ENCODE data around the gene FCER2. TPM values are rescaled to one million over a fixed set of nuclear protein-coding genes. Genes with fewer than 3 reads are reported as not detected.
"Not testable (repeated sequence)": the region's sequence is repeated elsewhere in the genome, so short reads cannot be mapped to it uniquely, and the experiment has no call there.

Gene FCER2
- total RNA-seq, 2 experiments from 2014 or later = 0.29 to 0.31 TPM

DNA sequence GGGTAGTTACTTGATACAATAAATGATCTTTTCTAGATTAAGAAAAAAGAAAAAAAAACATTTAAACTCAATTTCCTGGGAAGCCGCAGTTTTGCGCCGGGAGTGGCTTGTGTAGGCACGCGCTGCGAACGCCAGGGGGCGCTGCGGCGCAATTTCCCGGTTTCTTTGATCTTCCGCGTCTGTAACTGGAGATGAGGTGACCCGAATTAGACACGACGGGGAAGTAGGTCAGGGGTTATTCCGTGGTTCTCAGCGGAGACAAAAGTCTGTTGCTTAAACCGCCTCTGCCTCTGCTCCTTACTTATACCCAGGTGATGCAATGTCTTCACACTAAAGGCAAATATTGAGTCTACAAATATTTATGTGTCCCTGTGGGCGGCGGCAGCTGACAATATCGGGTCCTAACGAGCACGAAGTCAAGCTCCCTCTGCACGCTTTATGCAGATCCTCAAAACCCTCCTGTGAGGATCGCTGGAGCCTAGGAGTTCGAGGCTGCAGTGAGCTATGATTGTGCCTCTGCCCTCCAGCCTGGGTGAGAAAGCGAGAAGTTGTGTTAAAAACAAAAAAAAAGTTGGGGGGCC is 49.8 kb downstream of the FCER2 start:
- DNase-seq (peak; percentile 91), ATAC-seq (peak; percentile 90)
- POLR2A ChIA-PET = interaction anchor here (0.8 to 2.7 kb wide), 2 partner anchors 22 to 147 kb away, joined by 3 to 8 read pairs; partner anchors contain the start of genes PET100 and XAB2
- Mint-ChIP-seq H3K27me3 (ENCODE audit: low read depth) (no peaks in the 10 kb centered on the region), H3K4me1 (ENCODE audit: low read depth) (peaks cover 22% of the 10 kb centered on the region), H3K36me3 (ENCODE audit: low read depth) (peaks cover 3% of the 10 kb centered on the region), H3K4me3 (peak overlapping the region; percentile 58), H3K9me3 (ENCODE audit: insufficient read depth) (no peaks in the 10 kb centered on the region), H3K27ac (peak overlapping the region; percentile 66)
- CTCF ChIA-PET = interaction anchor here (0.6 to 11.0 kb wide), 18 partner anchors 8 to 553 kb away, joined by 3 to 100 read pairs (median 4); partner anchors contain the start of genes PCP2, PET100, RETN and STXBP2

DNA sequence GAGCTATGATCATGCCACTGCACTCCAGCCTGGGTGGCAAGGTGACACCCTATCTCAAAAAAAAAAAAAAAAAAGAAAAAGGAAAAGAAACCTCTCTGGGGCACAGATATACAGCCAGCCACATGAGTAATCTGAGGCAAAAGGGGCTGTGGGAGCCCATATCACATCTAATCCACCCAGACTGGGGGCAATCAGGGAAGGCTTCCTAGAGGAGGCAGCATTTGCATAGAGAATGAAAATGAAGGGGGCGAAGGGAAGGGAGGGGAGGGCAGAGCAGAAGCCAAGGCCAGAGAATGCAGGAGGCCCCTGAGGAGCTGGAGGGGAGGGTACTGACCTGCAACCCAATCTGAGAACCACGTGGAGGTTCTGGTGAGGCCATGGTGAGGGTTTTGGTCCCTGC is 51.8 kb downstream of the FCER2 start:
- Mint-ChIP-seq H3K27ac (no peak overlapping the region), H3K36me3 (ENCODE audit: low read depth) (peaks cover 8% of the 10 kb centered on the region), H3K4me1 (ENCODE audit: low read depth) (peaks cover 12% of the 10 kb centered on the region), H3K4me3 (no peak overlapping the region), H3K27me3 (ENCODE audit: low read depth) (no peaks in the 10 kb centered on the region), H3K9me3 (ENCODE audit: insufficient read depth) (no peaks in the 10 kb centered on the region)
- DNase-seq = no peak
- CTCF ChIA-PET = interaction anchor here (3.3 to 11.0 kb wide), 2 partner anchors 12 to 31 kb away, joined by 15 to 100 read pairs; partner anchors contain the start of genes STXBP2 and TRAPPC5
- ATAC-seq = no peak
- POLR2A ChIA-PET = no interaction called here

DNA sequence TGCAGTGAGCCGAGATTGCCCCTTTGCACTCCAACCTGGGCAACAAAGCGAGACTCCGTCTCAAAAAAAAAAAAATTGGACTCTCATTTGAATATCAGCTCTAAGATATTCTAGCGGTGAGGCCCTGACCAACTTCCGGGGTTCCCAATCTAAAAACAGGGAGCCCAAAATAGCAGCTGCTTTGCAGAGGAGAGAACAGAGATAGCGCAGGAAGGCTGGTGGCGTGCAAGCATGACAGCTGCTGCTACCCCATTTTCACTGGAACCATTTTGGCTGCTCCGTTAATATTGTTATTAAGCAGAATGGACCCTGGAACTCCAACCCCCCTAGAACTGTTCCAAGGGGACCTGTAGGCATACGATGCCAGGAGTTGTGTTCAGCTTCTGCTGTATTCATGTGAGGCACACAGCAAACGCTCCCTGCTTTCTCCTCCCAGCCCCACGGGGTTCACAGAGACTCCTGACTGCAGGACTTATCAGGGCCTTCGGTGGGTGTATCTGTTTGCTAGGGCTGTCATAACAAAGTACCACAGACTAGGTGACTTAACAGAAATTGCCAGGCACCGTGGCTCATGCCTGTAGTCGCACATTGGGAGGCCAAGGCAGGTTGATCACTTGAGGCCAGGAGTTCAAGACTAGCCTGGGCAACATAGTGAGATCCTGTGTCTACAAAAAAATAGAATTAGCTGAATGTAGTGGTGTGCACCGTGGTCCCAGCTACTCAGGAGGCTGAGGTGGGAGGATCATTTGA is 53.5 kb downstream of the FCER2 start:
- Mint-ChIP-seq H3K27me3 (ENCODE audit: low read depth) (no peaks in the 10 kb centered on the region), H3K36me3 (ENCODE audit: low read depth) (peaks cover 12% of the 10 kb centered on the region), H3K27ac (no peak overlapping the region), H3K9me3 (ENCODE audit: insufficient read depth) (no peaks in the 10 kb centered on the region), H3K4me1 (ENCODE audit: low read depth) (peaks cover 12% of the 10 kb centered on the region), H3K4me3 (no peak overlapping the region)
- DNase-seq (no peak), ATAC-seq (no peak)
- ChIA-PET POLR2A (interaction anchor here (0.7 to 1.1 kb wide), 3 partner anchors 11 to 36 kb away, joined by 4 read pairs; partner anchors contain the start of gene RETN), CTCF (interaction anchor here (0.8 to 11.0 kb wide), 5 partner anchors 19 to 151 kb away, joined by 3 to 100 read pairs (median 3); partner anchors contain the start of genes PET100, TRAPPC5 and XAB2)

DNA sequence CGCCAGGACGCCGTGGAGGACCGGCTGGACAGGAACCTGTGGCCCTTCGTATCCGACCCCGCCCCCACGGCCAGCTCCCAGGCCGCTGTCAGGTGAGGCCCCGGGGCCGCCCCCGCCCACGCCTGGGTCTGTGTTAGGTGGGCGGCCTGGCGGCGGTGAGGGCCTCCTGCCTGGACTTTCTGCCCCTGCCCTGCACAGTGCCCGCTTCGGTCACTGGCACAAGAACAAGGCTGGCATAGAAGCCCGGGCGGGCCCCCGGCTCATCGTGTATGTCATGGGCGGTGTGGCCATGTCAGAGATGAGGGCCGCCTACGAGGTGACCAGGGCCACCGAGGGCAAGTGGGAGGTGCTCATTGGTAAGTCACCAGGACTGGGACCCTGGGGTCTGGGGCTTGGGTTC is 54.8 kb downstream of the FCER2 start:
- H3K36me3 Mint-ChIP-seq (ENCODE audit: low read depth) = peaks cover 19% of the 10 kb centered on the region

DNA sequence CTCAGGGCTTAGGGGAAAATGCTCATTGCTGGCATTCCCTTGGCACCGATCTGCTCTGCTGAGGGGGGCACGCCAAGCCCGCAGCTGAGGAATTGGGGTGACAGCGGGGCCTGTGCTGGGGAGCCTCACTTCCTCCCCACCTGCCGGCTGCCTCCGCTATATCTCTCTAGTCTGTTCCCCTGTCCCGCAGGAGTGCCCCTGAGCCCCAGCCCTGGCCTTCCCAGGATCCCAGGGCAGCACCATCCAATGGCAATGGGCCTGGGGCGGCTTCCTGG is 55.6 kb downstream of the FCER2 start:
- Mint-ChIP-seq H3K27ac (no peak overlapping the region), H3K4me1 (ENCODE audit: low read depth) (peaks cover 3% of the 10 kb centered on the region), H3K27me3 (ENCODE audit: low read depth) (no peaks in the 10 kb centered on the region), H3K4me3 (no peak overlapping the region), H3K9me3 (ENCODE audit: insufficient read depth) (no peaks in the 10 kb centered on the region), H3K36me3 (ENCODE audit: low read depth) (peaks cover 19% of the 10 kb centered on the region)
- DNase-seq (no peak), ATAC-seq (no peak)
- ChIA-PET CTCF (no interaction called here), POLR2A (no interaction called here)

More for the DNA sequence above, 54.8 kb downstream of the FCER2 start:
- H3K27ac Mint-ChIP-seq = no peak overlapping the region
- POLR2A ChIA-PET = no interaction called here
- no peak for ATAC-seq
- DNase-seq = no peak
- H3K9me3 Mint-ChIP-seq (ENCODE audit: insufficient read depth) = no peaks in the 10 kb centered on the region
- H3K4me1 Mint-ChIP-seq (ENCODE audit: low read depth) = peaks cover 6% of the 10 kb centered on the region
- H3K27me3 Mint-ChIP-seq (ENCODE audit: low read depth) = no peaks in the 10 kb centered on the region
- CTCF ChIA-PET = no interaction called here
- H3K4me3 Mint-ChIP-seq = no peak overlapping the region

DNA sequence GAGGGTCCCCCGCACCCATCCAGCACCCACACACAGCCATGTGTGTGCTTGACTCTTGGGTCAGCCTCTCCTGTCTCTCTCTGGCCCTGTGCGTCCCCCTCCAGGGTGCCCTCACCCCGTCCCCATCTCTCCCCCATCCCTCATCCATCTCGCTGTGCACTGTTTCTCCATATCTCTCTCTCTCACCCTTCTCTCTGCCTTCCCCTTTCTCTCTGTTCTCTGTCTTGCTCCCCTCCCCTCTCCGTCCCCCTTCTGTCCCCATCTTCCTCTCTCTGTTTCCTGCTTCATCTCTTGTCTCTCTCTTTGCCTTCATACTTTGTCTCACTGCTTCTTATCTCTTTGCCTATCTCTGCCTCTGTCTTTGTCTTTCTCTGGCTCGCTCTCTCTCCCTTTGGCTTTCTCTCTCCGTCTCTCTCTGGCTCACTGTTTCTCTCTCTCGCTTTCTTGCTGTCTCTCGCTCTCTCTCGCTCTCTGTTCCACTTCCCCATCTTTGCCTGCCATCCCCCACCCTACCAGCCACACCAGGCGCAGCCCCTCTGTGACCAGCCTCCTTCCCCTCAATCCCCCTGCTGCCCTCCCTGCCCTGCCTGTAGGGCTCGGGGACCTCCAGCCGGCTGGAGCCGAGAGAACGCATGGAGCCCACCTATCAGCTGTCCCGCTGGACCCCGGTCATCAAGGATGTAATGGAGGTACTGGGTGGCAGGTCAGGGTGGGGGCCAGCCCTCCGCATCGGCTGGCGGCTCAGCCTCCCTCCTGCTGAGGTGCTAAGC is 56.1 kb downstream of the FCER2 start:
- H3K4me3 Mint-ChIP-seq = no peak overlapping the region
- ATAC-seq = no peak
- DNase-seq = no peak
- H3K27me3 Mint-ChIP-seq (ENCODE audit: low read depth) = no peaks in the 10 kb centered on the region
- POLR2A ChIA-PET = no interaction called here
- H3K9me3 Mint-ChIP-seq (ENCODE audit: insufficient read depth) = no peaks in the 10 kb centered on the region
- H3K4me1 Mint-ChIP-seq (ENCODE audit: low read depth) = peaks cover 3% of the 10 kb centered on the region
- CTCF ChIA-PET = no interaction called here
- peak overlapping the region; percentile 4 for H3K27ac Mint-ChIP-seq
- H3K36me3 Mint-ChIP-seq (ENCODE audit: low read depth) = peaks cover 19% of the 10 kb centered on the region

DNA sequence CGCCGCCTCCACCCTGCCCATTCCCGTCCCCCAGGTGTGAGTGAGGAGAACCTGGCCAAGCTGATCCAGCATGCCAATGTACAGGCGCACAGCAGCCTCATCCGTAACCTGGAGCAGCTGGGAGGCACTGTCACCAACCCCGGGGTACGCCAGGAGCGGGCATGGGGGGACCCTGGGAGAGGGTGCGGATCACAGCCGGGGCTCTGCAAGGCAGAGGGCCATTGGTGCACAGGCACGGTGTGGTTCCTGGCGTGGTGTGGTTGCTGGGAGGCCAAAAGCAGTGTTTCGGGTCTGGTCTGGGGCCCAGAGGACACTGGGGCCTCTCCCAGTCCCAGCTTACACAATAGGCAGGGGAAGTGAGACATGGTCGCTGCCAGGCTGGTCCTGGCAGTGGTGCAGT is 56.8 kb downstream of the FCER2 start:
- Mint-ChIP-seq H3K27me3 (ENCODE audit: low read depth) (no peaks in the 10 kb centered on the region), H3K36me3 (ENCODE audit: low read depth) (peaks cover 22% of the 10 kb centered on the region), H3K4me3 (no peak overlapping the region), H3K4me1 (ENCODE audit: low read depth) (peaks cover 6% of the 10 kb centered on the region), H3K27ac (no peak overlapping the region), H3K9me3 (ENCODE audit: insufficient read depth) (no peaks in the 10 kb centered on the region)
- ChIA-PET POLR2A (interaction anchor here (0.6 to 0.8 kb wide), 2 partner anchors 15 to 274 kb away, joined by 3 to 6 read pairs; partner anchors contain the start of genes PET100 and XAB2), CTCF (interaction anchor here (1.4 kb wide), 2 partner anchors 36 to 77 kb away, joined by 3 to 6 read pairs; partner anchors contain the start of gene TRAPPC5)
- no peak for ATAC-seq
- DNase-seq = no peak

DNA sequence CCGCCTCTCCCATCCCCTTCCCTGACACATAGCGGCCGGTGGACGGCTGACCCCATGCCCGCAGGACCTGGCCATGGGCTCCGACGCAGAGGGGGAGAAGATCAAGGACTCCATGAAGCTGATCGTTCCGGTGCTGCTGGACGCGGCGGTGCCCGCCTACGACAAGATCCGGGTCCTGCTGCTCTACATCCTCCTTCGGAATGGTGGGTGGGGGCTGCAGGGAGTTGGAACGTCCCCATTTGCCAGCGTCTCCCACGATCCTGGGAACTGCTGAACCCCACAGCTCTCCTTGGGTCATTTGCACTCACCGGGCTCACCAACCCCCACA is 57.4 kb downstream of the FCER2 start:
- ATAC-seq (no peak), DNase-seq (no peak)
- Mint-ChIP-seq H3K4me3 (no peak overlapping the region), H3K9me3 (ENCODE audit: insufficient read depth) (no peaks in the 10 kb centered on the region), H3K4me1 (ENCODE audit: low read depth) (peaks cover 12% of the 10 kb centered on the region), H3K27me3 (ENCODE audit: low read depth) (no peaks in the 10 kb centered on the region), H3K36me3 (ENCODE audit: low read depth) (peaks cover 29% of the 10 kb centered on the region), H3K27ac (no peak overlapping the region)
- ChIA-PET CTCF (interaction anchor here (1.4 kb wide), 2 partner anchors 36 to 76 kb away, joined by 3 to 6 read pairs; partner anchors contain the start of gene TRAPPC5), POLR2A (interaction anchor here (0.6 to 0.8 kb wide), 2 partner anchors 15 to 275 kb away, joined by 3 to 6 read pairs; partner anchors contain the start of genes PET100 and XAB2)

DNA sequence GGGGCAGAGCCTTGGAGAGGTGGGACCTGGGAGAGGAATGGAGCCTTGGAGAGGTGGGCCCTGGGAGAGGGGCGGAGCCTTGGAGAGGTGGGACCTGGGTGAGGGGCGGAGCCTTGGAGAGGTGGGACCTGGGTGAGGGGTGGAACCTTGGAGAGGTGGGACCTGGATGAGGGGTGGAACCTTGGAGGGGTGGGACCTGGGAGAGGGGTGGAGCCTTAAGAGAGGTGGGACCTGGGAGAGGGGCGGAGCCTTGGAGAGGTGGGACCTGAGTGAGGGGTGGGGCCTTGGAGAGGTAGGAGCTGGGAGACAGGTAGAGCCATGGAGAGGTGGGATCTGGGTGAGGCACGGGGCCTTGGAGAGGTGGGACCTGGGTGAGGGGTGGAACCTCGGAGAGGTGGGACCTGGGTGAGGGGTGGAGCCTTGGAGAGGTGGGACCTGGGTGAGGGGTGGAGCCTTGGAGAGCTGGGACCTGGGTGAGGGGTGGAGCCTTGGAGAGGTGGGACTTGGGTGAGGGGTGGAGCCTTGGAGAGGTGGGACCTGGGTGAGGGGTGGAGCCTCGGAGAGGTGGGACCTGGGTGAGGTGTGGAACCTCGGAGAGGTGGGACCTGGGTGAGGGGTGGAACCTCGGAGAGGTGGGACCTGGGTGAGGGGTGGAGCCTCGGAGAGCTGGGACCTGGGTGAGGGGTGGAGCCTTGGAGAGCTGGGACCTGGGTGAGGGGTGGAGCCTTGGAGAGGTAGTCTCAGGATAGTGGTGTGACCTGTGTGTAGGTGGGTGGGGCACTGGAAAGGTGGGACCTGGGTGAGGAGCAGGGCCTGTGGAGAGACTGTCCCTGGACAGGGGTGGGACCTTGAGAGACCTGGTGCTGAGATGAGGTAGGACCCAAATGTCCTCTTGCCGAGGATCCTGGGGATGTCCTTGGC is 58.0 kb downstream of the FCER2 start:
- ChIA-PET POLR2A (interaction anchor here (0.8 kb wide), 1 partner anchor 14 kb away, joined by 6 read pairs; the partner anchor contains the start of genes PET100 and XAB2), CTCF (interaction anchor here (0.7 to 1.4 kb wide), 3 partner anchors 9 to 75 kb away, joined by 3 to 6 read pairs (median 3); partner anchors contain the start of gene TRAPPC5)
- H3K9me3 Mint-ChIP-seq (ENCODE audit: insufficient read depth); H3K4me3 Mint-ChIP-seq; DNase-seq; H3K27me3 Mint-ChIP-seq (ENCODE audit: low read depth): not testable (repeated sequence)
- peak overlapping the region; percentile 30 for H3K27ac Mint-ChIP-seq
- peaks cover 18% of the 10 kb centered on the region for H3K4me1 Mint-ChIP-seq (ENCODE audit: low read depth)
- ATAC-seq = peak; percentile 16
- peaks cover 35% of the 10 kb centered on the region for H3K36me3 Mint-ChIP-seq (ENCODE audit: low read depth)

DNA sequence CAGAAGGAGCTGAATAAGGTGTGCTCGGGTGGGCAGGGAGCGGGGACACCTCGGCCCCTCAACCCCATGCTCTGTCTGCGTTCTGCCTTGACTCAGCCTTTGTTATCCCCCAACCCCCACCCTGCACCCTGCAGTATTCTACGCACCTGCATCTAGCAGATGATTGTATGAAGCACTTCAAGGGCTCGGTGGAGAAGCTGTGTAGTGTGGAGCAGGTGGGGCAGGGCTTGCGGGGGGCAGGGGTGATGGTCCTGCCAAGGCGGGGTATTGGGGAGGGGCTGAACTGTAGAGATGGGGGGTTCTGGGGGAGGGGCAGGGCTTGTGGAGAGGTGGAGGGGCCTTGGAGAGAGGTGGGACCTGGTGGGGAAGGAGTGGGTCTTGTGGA is 58.9 kb downstream of the FCER2 start:
- POLR2A ChIA-PET = interaction anchor here (0.5 kb wide), 1 partner anchor 83 kb away, joined by 3 read pairs; no protein-coding TSS in a partner anchor
- Mint-ChIP-seq H3K36me3 (ENCODE audit: low read depth) (peaks cover 36% of the 10 kb centered on the region), H3K4me3 (no peak overlapping the region), H3K4me1 (ENCODE audit: low read depth) (peaks cover 24% of the 10 kb centered on the region), H3K9me3 (ENCODE audit: insufficient read depth) (no peaks in the 10 kb centered on the region), H3K27me3 (ENCODE audit: low read depth) (no peaks in the 10 kb centered on the region), H3K27ac (peak overlapping the region; percentile 30)
- DNase-seq (no peak), ATAC-seq (no peak)
- CTCF ChIA-PET = no interaction called here

Data from activated CD8-positive, alpha-beta T cell treated with anti-CD3 and anti-CD28 coated beads, Interleukin-2, amount 10 ng/mL, durations not matched to agents 7 days and 5 days (primary cell).